ENCODE data around the gene EDDM3A.

DNA sequence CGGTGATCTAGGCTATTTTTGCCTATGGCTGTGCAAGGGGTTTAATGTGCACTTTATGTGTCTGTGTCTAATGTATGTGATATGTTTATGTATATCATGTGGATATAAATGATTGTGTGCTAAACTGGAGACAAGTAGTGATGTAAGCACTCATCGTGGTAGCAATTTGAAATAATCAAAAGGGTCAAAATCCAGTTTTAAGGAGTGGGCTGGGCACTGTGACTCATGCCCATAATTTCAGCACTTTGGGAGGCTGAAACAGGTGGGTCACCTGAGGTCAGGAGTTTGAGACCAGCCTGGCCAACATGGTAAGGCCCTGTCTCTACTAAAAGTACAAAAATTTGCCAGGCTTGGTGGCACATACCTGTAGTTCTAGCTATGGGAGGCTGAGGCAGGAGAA is 2.8 kb downstream of the EDDM3A start:
- TF ChIP-seq POLR2A (IDR thresholded peaks at IDR 0.05) = no peak
- TF ChIP-seq, protein P1, sequence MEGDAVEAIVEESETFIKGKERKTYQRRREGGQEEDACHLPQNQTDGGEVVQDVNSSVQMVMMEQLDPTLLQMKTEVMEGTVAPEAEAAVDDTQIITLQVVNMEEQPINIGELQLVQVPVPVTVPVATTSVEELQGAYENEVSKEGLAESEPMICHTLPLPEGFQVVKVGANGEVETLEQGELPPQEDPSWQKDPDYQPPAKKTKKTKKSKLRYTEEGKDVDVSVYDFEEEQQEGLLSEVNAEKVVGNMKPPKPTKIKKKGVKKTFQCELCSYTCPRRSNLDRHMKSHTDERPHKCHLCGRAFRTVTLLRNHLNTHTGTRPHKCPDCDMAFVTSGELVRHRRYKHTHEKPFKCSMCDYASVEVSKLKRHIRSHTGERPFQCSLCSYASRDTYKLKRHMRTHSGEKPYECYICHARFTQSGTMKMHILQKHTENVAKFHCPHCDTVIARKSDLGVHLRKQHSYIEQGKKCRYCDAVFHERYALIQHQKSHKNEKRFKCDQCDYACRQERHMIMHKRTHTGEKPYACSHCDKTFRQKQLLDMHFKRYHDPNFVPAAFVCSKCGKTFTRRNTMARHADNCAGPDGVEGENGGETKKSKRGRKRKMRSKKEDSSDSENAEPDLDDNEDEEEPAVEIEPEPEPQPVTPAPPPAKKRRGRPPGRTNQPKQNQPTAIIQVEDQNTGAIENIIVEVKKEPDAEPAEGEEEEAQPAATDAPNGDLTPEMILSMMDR (IDR thresholded peaks at IDR 0.05) = no peak
- TF ChIP-seq POLR2AphosphoS5 (IDR thresholded peaks at IDR 0.05) = no peak
- no peak for TF ChIP-seq EP300 (IDR thresholded peaks at IDR 0.05; ENCODE audit: low read depth)
